Epidermal melanocyte (primary cell): ENCODE data around the gene LOXL3.
A peak's percentile ranks its signal among the peaks of the same experiment; 100 is the strongest.
"Not testable (repeated sequence)": the region's sequence is repeated elsewhere in the genome, so short reads cannot be mapped to it uniquely, and the experiment has no call there.

ENCODE experiments used
- DNase-seq: peaks from one replicate; pipeline ENCODE4 v3.0.0; 2011; ENCODE audit warnings: low spot score; ENCODE audit not compliant: insufficient read length

Gene LOXL3

DNA sequence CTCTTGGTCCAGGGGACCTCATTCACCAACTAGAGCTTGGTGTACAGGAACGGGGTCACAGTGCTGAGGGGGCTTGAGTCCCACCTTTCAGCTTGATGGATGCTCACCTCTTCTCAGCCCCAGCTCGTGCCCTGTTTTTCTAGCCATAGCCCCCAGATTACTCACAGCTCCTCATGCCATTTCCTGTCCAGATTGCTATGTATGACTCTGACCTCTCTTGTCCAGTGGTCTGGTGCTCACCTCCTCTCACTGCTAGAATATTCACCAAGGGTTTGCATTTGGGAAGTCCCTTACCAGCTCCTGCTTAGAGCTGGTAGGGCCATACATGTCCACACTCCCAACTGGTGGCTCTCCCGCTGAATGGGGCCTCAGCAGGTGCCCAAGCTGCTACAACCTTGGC lies 60.2 kb downstream of the LOXL3 start:
- DNase-seq, result no peak

- no peak for DNase-seq
Measured at GRCh38 chr2:74491648-74492544, 61.8 kb downstream of the LOXL3 start.

- DNase-seq, result no peak
Measured at GRCh38 chr2:74489906-74490305, 63.8 kb downstream of the LOXL3 start.

- no peak for DNase-seq
Measured at GRCh38 chr2:74488643-74489481, 64.9 kb downstream of the LOXL3 start.

DNA sequence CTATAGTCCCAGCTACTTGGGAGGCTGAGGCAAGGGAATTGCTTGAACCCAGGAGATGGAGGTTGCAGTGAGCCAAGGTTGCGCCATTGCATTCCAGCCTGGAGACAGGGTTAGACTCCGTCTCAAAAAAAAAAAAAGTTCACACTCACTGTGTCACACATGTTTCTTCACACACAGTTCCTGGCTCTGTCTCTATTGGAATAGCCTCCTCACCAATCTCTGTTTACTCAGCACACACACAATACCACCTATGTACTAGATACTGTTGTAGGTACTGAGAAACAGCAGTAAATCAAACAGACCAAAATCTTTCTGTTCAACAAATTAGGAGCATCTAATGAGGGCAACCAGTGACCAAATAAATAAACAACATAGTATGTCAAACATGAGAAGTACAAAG lies 67.6 kb downstream of the LOXL3 start:
- no peak for DNase-seq

GRCh38 chr2:74483675-74484164 lies 70.0 kb downstream of the LOXL3 start:
- not testable (repeated sequence) for DNase-seq

GRCh38 chr2:74482801-74483674 lies 70.7 kb downstream of the LOXL3 start, which contains the start of the genes CCDC142 and TTC31:
TSS of gene CCDC142 (minus strand) at chr2:74482998. CDS start at chr2:74482837, 161 bp downstream.
TSS of gene TTC31 (plus strand) at chr2:74483081. CDS start at chr2:74483096, 15 bp downstream.
- DNase-seq, result peak; percentile 95
